GM18499 (cell line): ENCODE measurements around the gene NAV2.
"Not testable (repeated sequence)": the region's sequence is repeated elsewhere in the genome, so short reads cannot be mapped to it uniquely, and the experiment has no call there.

Experiments
- ATAC-seq: cut with Tn5 transposase; IDR thresholded peaks from one replicate; pipeline ENCODE4 v1.9.1; 2021; ENCODE audit warnings: moderate number of reproducible peaks; ENCODE audit not compliant: insufficient read depth, unreplicated experiment

NAV2 gene

DNA sequence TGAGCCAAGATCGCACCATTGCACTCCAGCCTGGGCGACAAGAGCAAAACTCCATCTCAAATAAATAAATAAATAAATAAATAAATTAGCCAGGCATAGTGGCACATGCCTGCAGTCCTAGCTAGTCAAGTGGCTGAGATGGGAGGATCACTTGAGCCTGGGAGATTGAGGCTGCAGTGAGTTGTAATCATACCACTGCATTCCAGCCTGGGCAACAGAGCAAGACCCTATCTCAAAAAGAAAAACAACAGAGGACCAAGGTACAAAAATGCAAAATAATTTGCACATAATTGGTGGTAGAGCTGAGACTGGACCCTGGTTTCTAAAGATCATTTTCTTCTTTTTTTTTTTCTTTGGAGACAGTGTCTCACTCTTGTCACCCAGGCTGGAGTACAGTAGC, 294.0 kb downstream of the NAV2 start:
- ATAC-seq, result not testable (repeated sequence)

DNA sequence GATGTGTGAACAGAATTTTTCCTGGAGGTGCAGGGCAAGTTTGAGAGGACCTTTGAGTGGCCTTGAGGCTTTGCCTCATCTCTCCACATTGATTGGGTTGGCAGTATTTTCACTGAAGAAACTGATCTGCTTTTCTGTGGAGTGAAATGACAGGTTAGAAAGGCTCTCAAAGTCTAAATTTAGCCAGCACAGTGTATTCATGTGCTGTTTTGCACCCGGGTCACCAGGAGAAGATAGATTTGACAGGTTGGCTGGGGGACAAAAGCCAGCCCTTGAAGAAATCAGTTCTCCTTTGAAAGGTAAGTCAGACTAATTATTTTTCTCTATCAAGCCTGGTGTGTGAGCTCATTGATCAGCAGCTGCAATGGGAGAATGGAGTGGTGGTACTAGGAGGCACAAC, 294.7 kb downstream of the NAV2 start:
- ATAC-seq, result no peak

DNA sequence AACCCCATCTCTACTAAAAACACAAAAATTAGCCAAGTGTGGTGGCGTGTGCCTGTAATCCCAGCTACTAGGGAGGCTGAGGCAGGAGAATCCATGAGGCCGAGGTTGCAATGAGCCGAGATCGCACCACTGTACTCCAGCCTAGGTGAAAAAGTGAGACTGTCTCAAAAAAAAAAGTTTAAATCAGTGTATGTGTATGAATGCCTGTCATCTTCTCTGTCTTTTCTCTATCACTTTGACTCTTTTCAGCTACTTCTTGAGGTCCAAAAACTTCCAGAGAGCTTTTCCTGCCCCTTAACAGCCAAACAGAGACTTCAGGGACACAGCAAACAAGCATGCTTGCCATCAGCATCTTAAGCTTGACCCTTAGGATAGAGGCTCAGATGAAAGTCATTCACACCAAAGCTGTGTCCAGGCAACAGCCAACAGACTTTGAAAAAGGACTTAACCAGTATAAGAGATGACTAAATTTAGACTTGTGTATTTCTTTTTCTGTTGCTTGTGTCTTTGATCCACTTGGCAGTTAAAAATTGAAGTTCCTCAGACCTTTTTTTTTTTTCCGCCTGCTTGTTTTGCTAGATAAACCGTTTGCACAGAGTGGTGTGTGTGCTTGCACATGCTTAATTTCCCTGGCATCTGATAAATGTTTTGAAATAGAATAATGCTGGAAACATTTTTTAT, 295.7 kb downstream of the NAV2 start:
- ATAC-seq, result no peak

DNA sequence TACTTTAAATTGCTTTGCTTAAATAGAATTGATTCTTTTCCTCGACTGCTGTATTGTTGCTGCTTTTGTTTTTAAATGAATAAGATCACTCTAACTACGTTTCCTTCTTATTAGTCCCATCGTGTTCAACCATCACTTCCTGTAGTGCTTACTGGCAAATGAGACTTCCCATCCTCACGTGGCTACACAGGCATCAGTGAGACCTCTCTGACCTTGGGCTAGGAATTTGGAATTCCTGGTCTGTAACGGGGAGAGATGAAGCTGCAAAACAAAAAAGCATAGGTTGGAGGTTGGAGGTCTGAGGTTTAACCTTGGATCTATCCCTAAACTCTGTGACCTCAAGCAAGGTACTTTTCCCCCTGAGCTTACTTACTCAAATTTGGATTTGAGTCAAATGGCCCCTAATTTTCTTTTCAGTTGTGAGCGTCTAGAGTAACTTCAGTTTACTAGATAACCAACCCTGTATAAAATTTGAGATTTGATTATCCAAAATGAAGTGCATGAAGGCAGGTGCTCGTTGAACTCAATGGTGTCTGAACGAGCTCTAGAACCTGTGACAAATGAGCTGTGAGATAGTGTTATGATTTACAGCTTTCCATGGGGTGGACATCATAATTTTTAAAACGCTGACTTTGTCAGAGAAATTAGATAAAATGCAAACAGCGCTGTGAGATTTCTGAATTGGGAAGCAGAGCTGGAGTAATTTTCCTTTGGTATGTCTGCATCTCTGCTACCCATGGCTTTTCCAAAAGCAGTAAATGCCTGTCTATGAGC, 296.4 kb downstream of the NAV2 start:
- ATAC-seq, result no peak

DNA sequence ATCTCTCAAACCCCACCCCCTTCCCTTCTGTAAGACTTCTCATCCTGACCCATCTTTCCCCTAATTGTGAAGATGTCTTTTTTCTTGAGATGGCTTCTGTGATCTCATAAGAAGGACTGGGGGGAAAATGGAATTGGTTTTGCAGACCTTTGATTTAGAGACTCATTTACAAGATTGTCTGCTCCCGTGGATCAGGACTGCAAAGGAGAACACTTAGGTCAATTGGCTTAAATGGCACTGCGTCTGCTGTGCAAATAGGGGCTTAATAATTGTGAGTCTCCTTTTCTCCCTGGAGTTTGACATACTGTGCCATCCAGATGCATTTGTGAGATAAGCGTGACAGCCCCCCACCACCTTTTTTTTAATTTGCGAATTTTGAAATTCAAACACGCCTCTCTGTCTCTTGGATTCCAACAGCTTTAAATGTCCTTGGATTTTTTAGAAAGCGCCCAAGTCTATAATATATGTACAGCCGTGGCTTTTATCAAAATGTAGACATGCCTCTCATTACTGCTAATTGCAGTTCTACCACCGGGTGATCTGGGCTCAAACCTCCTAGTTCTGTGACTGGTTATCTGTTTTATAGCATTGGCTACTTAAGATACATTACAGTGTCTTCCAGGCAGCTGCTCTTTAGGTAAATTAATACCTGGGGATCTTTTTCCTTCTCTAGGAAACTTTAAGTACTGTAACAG, 297.7 kb downstream of the NAV2 start:
- no peak for ATAC-seq

DNA sequence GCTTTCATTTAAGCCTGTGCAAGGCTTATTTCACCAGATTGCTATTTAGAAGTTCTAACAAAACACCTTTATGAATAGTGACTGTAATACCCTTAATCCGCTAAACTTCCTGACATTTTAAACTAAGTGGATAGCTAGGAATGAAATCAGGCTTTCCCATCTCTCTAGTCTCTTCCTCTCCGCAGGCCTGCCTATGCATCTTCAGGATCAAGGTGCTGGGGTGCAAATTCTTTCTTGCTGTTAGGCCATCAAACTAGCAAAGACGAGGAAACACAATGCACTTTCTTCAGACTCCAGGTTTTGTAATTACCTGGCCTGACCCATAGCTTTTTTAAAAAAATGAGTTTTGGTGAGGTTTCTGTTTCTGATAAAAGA, 298.2 kb downstream of the NAV2 start:
- ATAC-seq, result no peak

DNA sequence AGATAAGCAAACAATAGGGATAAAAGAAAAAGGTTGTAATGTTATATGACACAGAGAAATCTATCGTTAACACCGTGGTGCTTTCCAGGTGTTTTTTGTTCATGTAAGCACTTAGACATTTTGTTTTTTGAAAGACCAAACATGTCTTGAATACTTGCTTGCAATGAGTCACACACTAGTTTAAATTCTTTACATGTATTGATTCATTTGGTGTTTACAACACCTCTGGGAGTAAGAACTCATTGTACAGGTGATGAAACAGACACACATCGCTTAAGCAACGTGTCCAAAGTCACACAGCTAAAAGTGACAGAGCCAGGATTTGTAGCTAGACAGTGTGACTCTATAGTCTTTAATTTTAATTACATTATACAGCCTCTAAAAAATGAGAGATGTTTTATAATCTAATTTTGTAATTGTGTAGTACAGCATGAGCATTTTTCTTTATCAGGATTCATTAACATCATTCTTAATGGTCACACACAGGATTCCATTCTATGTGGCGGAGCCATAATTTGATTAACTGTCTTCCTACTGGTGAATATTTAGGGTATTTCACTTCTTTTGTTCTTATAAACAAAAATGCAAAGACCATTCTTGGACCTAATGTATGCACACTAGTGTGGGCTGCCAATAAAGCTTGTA, 298.8 kb downstream of the NAV2 start:
- no peak for ATAC-seq

DNA sequence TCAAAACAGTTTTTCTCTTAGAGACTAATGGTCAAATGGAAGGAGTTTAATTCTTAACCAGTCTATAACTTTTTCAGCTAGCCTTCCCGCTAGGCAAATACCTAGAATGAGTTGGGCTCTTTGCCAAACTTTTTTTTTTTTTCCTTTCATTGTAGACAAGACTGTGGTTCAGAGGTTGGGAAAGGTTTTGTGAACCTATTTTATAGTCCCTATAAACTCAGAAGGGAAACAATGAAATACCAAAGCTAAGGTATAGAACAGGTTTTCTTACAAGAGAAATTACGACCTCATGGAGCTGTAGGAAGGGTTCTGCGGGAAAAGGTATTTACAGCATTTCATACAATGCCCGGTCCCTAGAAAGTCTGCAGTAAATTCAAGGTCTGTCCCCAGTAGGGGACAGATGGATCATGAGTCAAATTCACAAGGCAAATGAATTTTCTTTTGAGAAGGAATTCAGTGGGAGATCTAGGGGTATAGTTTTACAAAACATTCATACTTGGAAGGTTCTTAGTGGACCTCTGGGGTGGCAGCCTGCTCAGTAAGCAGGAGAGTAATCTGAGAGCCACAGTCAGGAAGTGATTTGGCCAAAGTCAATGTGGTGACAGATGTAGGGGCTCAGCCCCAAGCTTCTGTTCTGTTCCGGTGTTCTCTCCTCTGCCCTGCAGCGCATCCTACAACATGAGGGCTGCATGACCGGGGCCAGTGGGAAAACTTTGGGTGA, 300.9 kb downstream of the NAV2 start:
- ATAC-seq, result no peak

DNA sequence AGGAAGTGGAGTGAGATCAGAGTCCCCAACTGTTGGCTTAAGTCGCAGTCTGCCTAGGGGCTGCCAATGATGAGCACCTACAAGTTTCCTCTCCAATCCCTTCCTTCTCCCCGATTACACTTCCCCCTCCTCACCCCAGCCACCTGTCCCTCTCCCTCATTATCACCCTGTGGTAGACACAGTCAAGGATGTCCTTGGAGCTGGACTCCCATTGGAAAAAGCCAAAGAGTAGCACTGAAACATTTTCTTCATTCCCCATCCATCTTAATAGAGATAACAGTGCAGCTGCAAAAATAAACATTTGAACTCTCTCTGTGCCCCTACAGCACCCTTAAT, 301.4 kb downstream of the NAV2 start:
- no peak for ATAC-seq

DNA sequence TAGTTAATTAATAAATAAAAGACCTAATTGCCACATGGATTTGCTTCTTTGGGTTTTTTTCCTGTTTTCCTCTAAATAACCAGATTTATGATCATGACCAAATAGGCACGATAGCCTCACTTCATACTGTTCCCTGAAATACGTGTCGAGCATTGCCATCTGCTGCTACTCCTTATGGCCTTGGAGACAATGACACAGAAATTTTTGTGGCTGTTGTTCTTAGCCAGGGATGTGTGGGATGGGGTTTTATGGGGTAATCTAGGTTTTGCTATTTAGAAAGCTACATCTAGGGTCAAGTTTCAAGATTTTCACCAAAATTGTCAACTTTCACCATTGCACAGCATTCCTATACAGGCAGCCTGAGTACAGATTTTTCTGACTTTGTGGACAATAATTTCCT, 302.5 kb downstream of the NAV2 start:
- no peak for ATAC-seq

DNA sequence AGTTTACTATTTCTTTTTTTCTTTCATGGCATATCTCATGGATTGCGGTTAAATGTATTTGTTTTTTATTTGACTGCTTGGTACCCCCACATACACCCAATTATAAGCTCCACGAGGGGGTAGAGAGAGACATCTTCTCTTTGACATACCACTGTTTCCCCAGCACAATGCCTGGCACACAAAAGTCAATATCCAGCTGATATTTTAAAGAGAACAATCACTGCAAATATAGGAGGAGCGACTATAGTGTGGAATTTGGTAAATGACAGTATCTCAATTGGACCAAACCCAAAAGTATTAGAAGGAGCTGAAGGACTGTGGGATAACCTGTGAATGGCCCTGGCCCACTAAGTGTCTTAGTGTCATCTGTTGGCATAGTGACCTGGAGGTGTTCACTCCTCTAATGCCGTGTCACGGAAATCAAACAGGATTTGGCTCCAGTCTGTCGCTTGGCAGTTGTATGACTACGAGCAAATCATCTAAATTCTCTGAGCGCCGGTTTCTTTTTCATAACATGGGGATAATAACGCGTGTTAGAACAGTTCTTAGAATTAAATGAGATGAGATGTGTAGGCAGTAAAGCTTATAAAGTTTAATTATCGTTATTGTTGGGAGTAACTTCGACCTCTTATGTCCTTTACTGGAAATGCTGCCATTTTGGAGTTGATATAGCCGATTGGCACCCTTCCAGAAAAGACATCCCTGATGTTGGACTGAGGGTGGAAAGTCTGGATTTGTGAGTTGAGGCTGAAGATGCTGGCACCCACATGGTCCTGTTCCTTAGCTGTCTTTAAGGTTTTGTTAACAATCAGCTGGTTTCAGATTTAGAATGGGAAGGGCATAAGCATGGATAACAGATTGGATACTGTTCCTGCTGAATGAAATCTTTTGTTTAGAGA, 303.1 kb downstream of the NAV2 start:
- no peak for ATAC-seq

DNA sequence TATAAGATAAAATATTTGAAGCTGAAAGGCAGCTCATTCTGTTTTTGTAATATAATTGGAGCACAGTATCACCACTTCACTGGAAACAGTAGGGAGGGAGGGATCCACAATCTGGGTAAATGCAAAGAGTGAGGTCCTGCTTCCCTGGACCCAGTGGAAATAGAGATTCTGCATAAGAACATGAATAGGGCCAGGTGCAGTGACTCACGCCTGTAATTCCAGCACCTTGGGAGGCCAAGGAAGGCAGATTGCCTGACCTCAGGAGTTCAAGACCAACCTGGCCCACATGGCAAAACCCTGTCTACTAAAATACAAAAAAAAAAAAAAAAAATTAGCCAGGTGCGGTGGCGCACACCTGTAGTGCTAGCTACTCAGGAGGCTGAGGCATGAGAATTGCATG, 303.9 kb downstream of the NAV2 start:
- no peak for ATAC-seq

DNA sequence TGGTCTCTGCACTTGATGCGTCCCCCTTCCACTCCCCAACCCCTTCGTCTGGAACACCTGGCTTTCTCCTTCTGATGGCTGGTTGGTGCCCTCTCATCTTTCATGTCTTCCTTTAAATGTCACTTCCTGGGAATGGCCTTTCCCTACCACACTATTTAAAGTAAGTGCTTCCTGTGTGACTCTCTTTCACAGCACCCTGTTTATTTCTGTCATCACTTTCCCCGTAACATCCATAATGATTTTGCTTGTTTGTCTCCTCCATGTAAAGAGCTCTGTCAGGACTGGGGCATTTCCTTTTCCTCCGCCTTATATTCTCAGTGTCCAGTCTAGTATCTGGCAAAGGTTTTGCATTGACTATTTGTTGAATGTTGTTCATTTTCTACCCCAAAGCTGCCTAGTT, 304.7 kb downstream of the NAV2 start:
- no peak for ATAC-seq

DNA sequence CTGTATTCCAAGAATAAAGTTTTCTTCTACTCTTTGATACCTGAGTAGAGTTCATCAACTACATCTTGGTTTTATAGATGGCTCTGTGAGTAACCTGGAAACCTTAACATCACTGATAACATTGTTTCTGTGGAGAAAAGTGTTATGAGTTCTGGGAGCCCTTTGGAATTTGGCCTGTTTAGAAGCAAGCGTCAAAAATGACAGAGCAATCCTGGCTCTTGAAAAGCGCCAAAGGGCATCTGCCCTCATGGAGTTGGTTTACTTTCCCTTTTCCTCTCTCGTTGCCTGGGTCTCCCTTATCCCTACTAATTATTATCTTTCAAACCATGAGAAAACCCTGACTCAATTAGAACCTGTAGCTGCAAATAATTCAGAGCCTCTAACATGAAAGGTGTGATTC, 307.6 kb downstream of the NAV2 start:
- no peak for ATAC-seq

DNA sequence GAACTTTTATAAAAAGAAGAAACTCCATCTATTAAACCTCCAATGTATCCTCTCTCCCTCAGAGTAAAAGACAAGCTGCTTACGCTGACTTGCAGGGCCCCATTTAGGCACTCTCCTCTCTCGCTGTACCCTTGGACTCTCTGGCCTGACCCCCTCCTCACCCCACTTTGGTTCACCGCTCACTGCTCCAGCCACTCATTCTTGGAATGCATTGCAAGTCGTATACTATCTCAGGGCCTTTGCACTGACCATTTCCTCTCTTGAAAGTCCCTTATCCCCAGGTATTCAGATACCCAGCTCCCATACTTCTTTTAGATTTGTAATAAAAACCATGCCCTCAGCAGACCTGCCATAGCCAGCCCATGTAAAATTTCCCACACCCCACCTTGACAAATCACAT, 308.1 kb downstream of the NAV2 start:
- ATAC-seq, result no peak

DNA sequence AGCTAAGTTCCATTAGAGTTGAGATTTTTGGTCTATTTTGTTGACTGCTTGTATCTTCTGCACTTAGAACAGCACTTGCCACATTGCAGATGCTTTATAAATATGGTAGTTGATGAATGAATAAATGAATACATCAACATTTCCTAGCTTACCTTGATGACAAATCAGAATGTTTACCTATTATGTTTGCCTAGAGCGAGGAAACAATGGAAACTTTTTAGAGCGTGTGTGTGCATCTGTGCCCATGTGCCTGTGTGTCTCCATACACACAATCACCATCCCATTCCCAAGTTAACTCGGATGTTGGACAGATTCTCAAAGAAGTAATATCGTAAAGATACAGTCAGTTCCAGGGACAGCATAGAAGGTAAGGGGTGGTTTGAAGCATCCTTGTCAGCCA, 308.6 kb downstream of the NAV2 start:
- ATAC-seq, result no peak

DNA sequence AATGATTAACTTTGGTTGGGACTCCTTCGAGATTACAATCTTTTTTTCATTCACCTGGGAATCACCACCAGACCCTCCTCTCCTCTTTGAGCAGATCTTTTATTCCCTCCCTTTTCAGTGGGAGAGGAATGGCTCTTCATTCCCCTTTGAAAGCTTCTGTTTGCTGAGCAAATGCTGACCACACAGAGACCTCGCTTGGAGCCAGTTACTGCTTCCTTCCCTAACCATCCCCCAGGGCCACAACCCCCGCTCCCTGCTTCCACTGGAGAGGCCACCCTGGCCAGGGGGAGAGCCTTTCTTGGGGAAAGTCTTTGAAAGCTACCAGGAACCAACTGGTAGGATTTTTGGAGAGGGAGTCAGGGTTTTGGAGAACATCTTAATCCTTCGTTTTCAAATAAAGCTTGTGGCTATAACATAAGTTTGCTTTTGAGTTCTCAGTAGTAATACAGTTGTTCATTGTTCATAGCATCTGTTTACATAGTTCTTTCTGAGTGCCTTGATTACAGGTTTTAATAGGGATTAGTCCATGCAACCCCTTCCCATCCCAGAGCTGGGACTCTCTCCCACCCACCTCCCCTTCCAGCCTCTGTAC, 309.2 kb downstream of the NAV2 start:
- ATAC-seq, result no peak

DNA sequence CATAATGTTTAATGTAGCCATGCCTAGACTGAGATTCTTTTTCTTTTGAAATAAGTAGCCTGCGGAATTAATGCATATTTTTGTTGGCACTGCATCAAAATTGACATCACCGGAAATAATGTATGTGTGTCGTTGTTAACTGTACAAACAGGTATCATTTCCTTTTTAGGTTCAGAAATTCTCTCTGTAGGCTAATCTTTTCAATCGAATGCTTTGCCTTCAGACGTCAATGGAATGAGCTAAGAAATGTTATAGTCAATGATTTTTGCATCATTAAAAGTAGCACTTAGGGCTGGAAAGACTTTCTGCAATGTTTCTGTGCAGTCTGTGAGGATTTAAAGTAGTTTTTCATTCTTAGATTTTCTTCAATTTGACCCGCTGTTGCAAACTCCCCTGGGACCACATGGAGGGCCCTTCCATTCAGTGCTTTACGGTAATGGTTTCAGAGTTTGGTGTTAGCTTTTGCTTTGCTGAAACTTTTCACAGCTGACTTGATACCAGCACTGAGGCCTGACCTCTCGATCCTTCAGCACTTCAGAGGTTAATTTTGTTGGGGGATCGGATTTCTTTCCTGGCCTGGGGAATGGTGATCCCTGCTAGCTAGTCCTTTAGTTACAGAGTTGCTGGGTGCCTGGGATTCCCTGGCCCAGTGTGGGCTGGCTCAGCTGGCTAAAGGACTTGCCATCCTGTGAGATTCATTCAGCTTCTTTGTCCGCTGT, 309.9 kb downstream of the NAV2 start:
- no peak for ATAC-seq

DNA sequence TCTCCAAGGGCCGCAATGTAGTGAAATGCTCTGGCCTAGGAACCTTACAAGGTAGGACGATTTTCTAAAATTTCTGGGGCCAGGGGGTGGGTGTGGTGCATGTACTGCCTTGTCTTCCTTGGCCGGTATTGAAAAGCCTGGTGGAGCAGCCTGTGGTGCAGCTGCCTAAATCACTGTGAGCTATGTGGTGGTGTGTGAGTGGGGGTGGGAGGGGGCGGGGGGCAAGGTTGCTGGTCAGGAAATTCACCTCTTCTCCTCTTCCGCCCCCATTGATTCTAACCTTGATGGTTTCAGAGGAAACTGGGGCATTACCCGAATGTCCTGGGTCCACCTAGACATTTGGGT, 310.4 kb downstream of the NAV2 start:
- no peak for ATAC-seq
